NCI-H1092 treated with DMSO at 0.1 percent for 48 hours (cell line): ENCODE measurements around the gene AHDC1.

Source experiments
- DNase-seq: peaks from one replicate; lab custom pipeline; 2025; lab: John Stamatoyannopoulos, UW

AHDC1 gene

GRCh38 chr1:27584453-27584852, 19.5 kb downstream of the AHDC1 start:
- no peak for DNase-seq

- no peak for DNase-seq
These were observed 20.5 kb downstream of the AHDC1 start for GRCh38 chr1:27583479-27583878.

- no peak for DNase-seq
These were observed 22.1 kb downstream of the AHDC1 start for GRCh38 chr1:27581823-27582243.

- peak; percentile 6 for DNase-seq
These were observed 26.3 kb downstream of the AHDC1 start for GRCh38 chr1:27577504-27578188.

- no peak for DNase-seq
These were observed 27.1 kb downstream of the AHDC1 start for GRCh38 chr1:27576806-27577227.

- DNase-seq = no peak
These were observed 28.1 kb downstream of the AHDC1 start for GRCh38 chr1:27575840-27576331.

GRCh38 chr1:27574871-27575831, 28.8 kb downstream of the AHDC1 start:
- peak; percentile 55 for DNase-seq

- DNase-seq = no peak
These were observed 29.8 kb downstream of the AHDC1 start for GRCh38 chr1:27574001-27574781.

- no peak for DNase-seq
These were observed 31.1 kb downstream of the AHDC1 start for GRCh38 chr1:27572679-27573426.

GRCh38 chr1:27572019-27572678, 31.8 kb downstream of the AHDC1 start:
- DNase-seq = peak; percentile 59

- DNase-seq = peak; percentile 83
These were observed 32.4 kb downstream of the AHDC1 start for GRCh38 chr1:27571439-27572018.

- DNase-seq = no peak
These were observed 33.2 kb downstream of the AHDC1 start for GRCh38 chr1:27570784-27571183.

- no peak for DNase-seq
These were observed 33.6 kb downstream of the AHDC1 start for GRCh38 chr1:27570356-27570755.

GRCh38 chr1:27569506-27570291, 34.2 kb downstream of the AHDC1 start:
- no peak for DNase-seq

- DNase-seq = no peak
These were observed 34.9 kb downstream of the AHDC1 start for GRCh38 chr1:27569088-27569460.

GRCh38 chr1:27568300-27569087, 35.5 kb downstream of the AHDC1 start:
- no peak for DNase-seq

- DNase-seq = no peak
These were observed 36.0 kb downstream of the AHDC1 start for GRCh38 chr1:27567971-27568299.

GRCh38 chr1:27567146-27567526, 36.8 kb downstream of the AHDC1 start:
- no peak for DNase-seq
